ENCODE data around the gene SMARCA2.

Gene SMARCA2

GRCh38 chr9:2014696-2015580, at the start of gene SMARCA2:
Gene SMARCA2, plus strand, starts transcription at chr9:2015347. Its CDS starts 13,676 bp downstream, at chr9:2029023.
- peak; percentile 94 for DNase-seq (ENCODE audit: low spot score)

- no peak for DNase-seq (ENCODE audit: low spot score)
Measured at GRCh38 chr9:1966725-1967366, 48.3 kb upstream of the SMARCA2 start.

DNA sequence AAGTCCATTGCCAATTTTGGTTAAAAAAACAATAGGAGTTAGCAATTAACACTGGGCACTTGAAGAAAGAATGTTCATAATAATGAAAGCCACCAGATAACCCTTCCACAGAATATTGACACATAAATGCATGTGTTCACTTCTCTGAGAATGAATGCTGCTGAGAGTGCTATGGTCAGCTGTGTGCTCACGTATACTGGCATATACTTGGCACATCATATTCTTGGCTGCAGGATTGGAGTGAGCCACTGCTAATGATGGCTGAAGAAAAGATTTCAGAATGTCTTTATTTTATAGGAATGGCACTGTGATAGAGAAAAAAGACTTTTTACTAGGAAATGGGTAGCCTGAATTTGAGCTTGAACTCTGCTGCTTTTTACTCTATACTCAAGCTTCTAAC, 46.0 kb upstream of the SMARCA2 start:
- no peak for DNase-seq (ENCODE audit: low spot score)

DNA sequence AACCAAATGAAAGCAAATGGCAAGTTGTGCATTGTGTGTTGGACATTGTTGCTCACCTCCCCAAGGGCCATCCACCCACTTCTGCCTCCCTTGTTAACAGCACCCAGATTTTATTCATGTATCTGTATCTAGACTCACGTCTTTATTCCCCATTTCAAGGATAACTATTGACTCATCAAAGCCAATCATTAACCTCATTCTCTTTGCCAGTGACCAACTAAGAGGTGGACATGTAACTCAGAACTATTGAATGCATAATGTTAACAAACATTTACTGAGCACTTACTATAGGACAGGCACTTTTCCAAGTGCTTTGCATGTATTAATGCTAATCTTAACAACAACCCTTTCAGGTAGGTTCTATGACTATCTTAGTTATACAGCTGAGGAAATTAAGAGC, 45.2 kb upstream of the SMARCA2 start:
- no peak for DNase-seq (ENCODE audit: low spot score)

DNA sequence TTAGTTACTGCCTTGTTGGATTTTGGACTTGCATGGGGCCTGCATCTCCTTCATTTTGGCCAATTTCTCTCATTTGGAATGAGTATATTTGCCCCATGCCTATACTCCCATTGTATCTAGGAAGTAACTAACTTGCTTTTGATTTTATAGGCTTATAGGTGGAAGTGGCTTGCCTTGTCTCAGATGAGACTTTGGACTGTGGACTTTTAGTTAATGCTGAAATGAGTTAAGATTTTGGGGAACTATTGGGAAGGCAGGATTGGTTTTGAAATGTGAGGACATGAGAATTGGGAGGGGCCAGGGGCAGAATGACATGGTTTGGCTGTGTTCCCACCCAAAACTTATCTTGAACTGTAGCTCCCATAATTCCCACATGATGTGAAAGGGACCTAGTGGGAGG, 42.5 kb upstream of the SMARCA2 start:
- no peak for DNase-seq (ENCODE audit: low spot score)

DNA sequence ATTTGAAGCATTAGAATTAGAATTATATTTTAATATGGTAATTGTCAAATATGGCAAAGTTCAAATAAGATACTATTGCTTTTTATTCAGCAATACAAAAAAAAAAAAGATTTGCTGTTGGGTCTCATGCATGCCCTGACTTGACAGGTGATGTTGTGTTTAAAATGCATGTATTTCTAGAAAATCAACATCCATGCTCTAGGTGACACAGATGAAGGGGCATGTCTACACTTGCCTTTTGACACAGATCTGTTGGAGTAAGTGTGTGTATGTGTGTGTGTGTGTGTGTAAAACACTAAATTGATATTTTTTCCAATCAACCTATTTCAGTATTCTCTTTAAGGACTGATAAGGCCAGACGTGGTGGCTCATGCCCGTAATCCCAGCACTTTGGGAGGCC, 38.1 kb upstream of the SMARCA2 start:
- no peak for DNase-seq (ENCODE audit: low spot score)

- DNase-seq (ENCODE audit: low spot score): no peak
Measured at GRCh38 chr9:1978941-1979340, 36.2 kb upstream of the SMARCA2 start.

GRCh38 chr9:1979741-1980367, 35.3 kb upstream of the SMARCA2 start:
- DNase-seq (ENCODE audit: low spot score): no peak

GRCh38 chr9:1980387-1980786, 34.8 kb upstream of the SMARCA2 start:
- DNase-seq (ENCODE audit: low spot score): no peak

DNA sequence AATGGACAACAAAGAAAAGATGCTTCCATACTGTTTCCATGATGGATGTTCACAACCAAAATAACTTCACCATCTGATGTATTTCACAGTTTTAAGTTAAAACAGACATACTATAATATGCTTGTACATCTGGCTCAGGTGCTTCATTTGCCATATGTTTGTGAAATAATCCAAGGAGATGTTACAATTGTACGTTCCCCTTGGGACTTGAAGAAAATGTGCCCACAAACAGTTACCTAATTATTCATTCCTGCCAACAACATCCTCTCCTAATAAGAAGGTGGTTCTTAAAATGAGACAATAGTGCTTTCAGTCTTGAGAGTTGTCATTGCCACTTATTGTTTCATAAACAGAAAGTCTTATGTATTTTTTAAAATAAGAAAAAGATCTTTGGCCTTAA, 33.1 kb upstream of the SMARCA2 start:
- no peak for DNase-seq (ENCODE audit: low spot score)

GRCh38 chr9:1986341-1986740, 28.8 kb upstream of the SMARCA2 start:
- DNase-seq (ENCODE audit: low spot score): no peak

GRCh38 chr9:1989500-1989899, 25.6 kb upstream of the SMARCA2 start:
- no peak for DNase-seq (ENCODE audit: low spot score)

- DNase-seq (ENCODE audit: low spot score): no peak
Measured at GRCh38 chr9:1994180-1994579, 21.0 kb upstream of the SMARCA2 start.

DNA sequence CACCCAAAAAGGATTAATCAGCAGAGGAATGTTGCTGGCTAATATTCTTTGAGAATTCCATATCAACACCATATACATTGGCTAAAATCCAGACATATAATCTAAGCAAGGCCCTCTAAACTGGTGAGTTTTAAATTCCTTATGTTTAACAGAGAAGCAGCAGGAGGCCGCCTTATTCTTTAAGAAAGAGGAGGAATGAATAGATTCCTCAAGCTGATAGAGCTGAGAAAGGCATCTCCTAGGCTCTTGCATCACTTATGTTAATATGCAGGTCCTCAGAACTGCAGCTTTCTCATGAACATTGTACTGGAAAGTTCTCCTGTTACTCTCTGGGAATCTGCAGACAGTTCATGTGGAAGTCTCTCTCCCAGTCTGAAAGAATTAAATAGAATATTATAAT, 20.1 kb upstream of the SMARCA2 start:
- no peak for DNase-seq (ENCODE audit: low spot score)

GRCh38 chr9:1996156-1996555, 19.0 kb upstream of the SMARCA2 start:
- no peak for DNase-seq (ENCODE audit: low spot score)

GRCh38 chr9:1997646-1998045, 17.5 kb upstream of the SMARCA2 start:
- no peak for DNase-seq (ENCODE audit: low spot score)

DNA sequence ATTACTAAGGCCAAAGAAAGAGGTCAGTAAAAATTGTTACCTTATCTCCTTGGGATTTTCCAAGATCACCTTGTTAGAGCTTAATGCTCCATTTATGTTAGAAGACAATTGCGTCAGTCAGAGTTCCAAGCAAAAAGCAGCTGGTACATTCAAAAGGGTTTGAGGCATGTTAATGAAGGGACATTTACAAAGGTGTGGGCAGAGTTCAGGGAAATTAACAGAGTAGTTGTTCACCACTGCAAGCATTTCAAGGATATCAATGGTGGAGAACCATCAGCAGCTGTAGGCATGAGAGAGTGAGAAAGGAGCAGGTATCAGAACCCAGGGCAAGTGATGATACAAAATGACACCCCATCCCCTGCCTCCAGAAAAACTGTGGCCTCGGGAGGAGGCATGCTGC, 17.0 kb upstream of the SMARCA2 start:
- DNase-seq (ENCODE audit: low spot score): no peak

DNA sequence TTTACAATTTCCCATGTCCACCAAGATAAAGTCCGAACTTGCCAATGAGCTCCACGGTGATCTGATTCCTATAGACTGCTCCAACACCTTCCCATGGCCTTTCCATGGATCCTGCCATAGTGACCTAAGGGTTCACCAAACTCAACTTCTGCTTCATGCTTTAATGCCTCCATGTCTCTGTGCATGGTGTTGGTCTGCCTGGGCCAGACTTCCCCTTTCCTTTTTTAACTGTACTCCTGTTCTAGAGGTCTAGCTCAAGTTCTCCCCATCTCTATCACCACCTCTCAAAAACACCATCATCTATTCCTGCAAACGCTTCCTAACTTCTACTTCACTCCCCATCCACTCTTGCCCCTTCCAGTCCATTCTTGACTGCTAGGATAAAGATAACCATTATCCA, 14.8 kb upstream of the SMARCA2 start:
- DNase-seq (ENCODE audit: low spot score): no peak

DNA sequence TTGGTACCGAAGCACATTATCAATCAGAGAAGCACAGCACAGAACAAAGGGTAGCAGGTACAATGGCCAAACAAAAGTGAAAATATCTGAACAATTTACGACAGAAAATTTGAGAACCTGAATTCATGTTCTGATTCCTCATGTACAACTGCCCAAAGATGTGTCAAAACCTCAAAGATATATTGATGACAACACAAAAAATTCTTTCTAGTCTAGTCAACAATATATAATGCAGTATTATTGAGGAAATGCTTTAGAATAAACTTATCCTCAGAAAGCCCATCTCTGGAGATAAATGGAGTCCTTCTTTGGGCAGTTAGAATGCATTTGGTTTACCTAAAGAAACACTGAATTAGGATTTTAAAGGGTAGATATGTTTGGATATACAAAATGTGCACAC, 6.8 kb upstream of the SMARCA2 start:
- DNase-seq (ENCODE audit: low spot score): no peak

DNA sequence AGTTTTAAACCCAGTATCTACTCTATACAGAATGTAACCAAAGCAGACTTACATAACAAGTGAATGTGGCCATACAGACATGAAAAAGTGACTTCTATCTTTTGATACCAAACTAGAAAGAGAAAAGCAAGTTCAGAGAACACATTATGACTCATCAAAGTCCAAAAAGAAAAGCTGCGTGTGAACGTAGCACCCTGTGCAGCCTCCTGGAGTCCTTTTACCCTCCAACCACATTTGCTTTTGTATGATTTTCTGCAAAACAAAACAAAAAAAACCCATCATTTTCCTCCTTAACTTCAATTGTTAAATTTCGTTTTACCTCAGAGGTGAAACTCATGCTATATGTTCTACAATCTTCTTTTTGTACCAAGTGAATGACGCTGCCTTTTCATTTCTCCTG, 2.8 kb upstream of the SMARCA2 start:
- no peak for DNase-seq (ENCODE audit: low spot score)

GRCh38 chr9:2013743-2014475, 1.2 kb upstream of the SMARCA2 start:
- DNase-seq (ENCODE audit: low spot score): no peak

Measured in hematopoietic multipotent progenitor cell treated with erythropoietin and hydrocortisone succinate and interleukin-3 and kit ligand, for 15 days (in vitro differentiated cells).